GM23338 (cell line): ENCODE data around the gene SDHA. TPM values are rescaled to one million over a fixed set of nuclear protein-coding genes. Genes with fewer than 3 reads are reported as not detected.

ENCODE experiments used
- ATAC-seq: fragments of 200-7000 bp; cut with Tn5 transposase; 3 replicates; pipeline ENCODE4 v1.9.1; 2020
- DNase-seq: peaks from one replicate; pipeline ENCODE4 v3.0.0-alpha.2; 2015; ENCODE audit warnings: low spot score
- H2AFZ ChIP-seq: fragments of 200-600 bp; sonication (generic); 2 replicates; pipeline ENCODE4 v1.8.0; 2016; ENCODE audit warnings: antibody characterized with exemption, mild to moderate bottlenecking, moderate library complexity
- H3F3A ChIP-seq: fragments of 200-600 bp; sonication (generic); replicated peaks from 2 replicates; pipeline ENCODE4 v1.8.0; 2017; ENCODE audit warnings: antibody characterized with exemption, mixed run types, low read depth
- H3K27ac ChIP-seq: fragments of 200-600 bp; sonication (generic); 2 replicates; pipeline ENCODE4 v1.6.1; 2016; ENCODE audit warnings: low read depth
- H3K27me3 ChIP-seq: fragments of 200-600 bp; sonication (generic); 2 replicates; pipeline ENCODE4 v1.8.0; 2016; ENCODE audit warnings: mild to moderate bottlenecking, mixed run types, moderate library complexity; ENCODE audit not compliant: insufficient read depth
- H3K36me3 ChIP-seq: fragments of 200-600 bp; sonication (generic); 2 replicates; pipeline ENCODE4 v1.8.0; 2016; ENCODE audit warnings: mild to moderate bottlenecking; ENCODE audit not compliant: insufficient read depth
- H3K4me1 ChIP-seq: fragments of 200-600 bp; sonication (generic); 2 replicates; pipeline ENCODE4 v1.8.0; 2016; ENCODE audit warnings: mild to moderate bottlenecking, moderate library complexity; ENCODE audit not compliant: insufficient read depth
- H3K4me2 ChIP-seq: fragments of 200-600 bp; sonication (generic); 2 replicates; pipeline ENCODE4 v1.7.1; 2017; ENCODE audit warnings: mixed run types
- H3K4me3 ChIP-seq: fragments of 200-600 bp; sonication (generic); 2 replicates; pipeline ENCODE4 v1.6.1; 2016; ENCODE audit warnings: mixed run types
- H3K79me2 ChIP-seq: fragments of 200-600 bp; sonication (generic); replicated peaks from 2 replicates; pipeline ENCODE4 v1.8.0; 2017; ENCODE audit warnings: mild to moderate bottlenecking; ENCODE audit not compliant: insufficient read depth
- H3K9me2 ChIP-seq: fragments of 200-600 bp; sonication (generic); 2 replicates; pipeline ENCODE4 v1.8.0; 2017; ENCODE audit not compliant: insufficient read depth
- H4K20me1 ChIP-seq: fragments of 200-600 bp; sonication (generic); replicated peaks from 2 replicates; pipeline ENCODE4 v1.8.0; 2017; ENCODE audit warnings: mild to moderate bottlenecking; ENCODE audit not compliant: insufficient read depth
- H3K27ac Mint-ChIP-seq: 2 replicates; pipeline ENCODE4 v1.8.0; 2020; ENCODE audit warnings: inconsistent platforms, mild to moderate bottlenecking, moderate library complexity, mixed read lengths
- H3K27me3 Mint-ChIP-seq: 3 replicates; pipeline ENCODE4 v1.8.0; 2022; ENCODE audit warnings: low read depth, mild to moderate bottlenecking, moderate library complexity, mixed read lengths, inconsistent platforms; ENCODE audit not compliant: insufficient read depth, poor library complexity
- H3K36me3 Mint-ChIP-seq: 3 replicates; pipeline ENCODE4 v1.8.0; 2021; ENCODE audit warnings: low read depth, mild to moderate bottlenecking, inconsistent platforms, moderate library complexity, mixed read lengths
- H3K4me1 Mint-ChIP-seq: 3 replicates; pipeline ENCODE4 v1.8.0; 2020; ENCODE audit warnings: mild to moderate bottlenecking, inconsistent platforms, mixed read lengths
- H3K4me3 Mint-ChIP-seq: 3 replicates; pipeline ENCODE4 v1.8.0; 2021; ENCODE audit warnings: moderate library complexity, mild to moderate bottlenecking, inconsistent platforms, mixed read lengths
- H3K9me3 Mint-ChIP-seq: 3 replicates; pipeline ENCODE4 v1.8.0; 2020; ENCODE audit warnings: moderate library complexity, mild to moderate bottlenecking, inconsistent platforms, mixed read lengths
- CREB1 ChIP-seq: fragments of 250-450 bp; sonication (Bioruptor Pico); IDR thresholded peaks from 2 replicates; pipeline ENCODE4 v1.5.0; 2020; ENCODE audit warnings: low read depth, mild to moderate bottlenecking, moderate library complexity
- CTCF ChIP-seq, 2 experiments: fragments of 200-600 bp in 1 of 2; sonication (generic) in 1 of 2; conservative IDR thresholded peaks; 2 replicates each; pipeline versions ENCODE4 v1.5.1 to v1.6.1; 2016 to 2017; ENCODE audit warnings: antibody characterized with exemption in 2 of 2, low read depth in 2 of 2, mild to moderate bottlenecking in 2 of 2, moderate library complexity in 1 of 2
- ETS1 ChIP-seq: IDR thresholded peaks from 2 replicates; pipeline ENCODE4 v1.6.1; 2016; ENCODE audit warnings: antibody characterized with exemption
- EZH2 ChIP-seq: fragments of 200-600 bp; sonication (generic); IDR thresholded peaks from one replicate; pipeline ENCODE4 v1.8.0; 2017; ENCODE audit warnings: antibody characterized with exemption, mild to moderate bottlenecking, low read depth; ENCODE audit not compliant: unreplicated experiment
- EZH2phosphoT487 ChIP-seq: fragments of 200-600 bp; sonication (generic); IDR thresholded peaks from one replicate; pipeline ENCODE4 v1.8.1; 2018; ENCODE audit warnings: antibody characterized with exemption; ENCODE audit not compliant: unreplicated experiment
- JUNB ChIP-seq: IDR thresholded peaks from one replicate; pipeline ENCODE4 v1.6.1; 2016; ENCODE audit warnings: antibody characterized with exemption; ENCODE audit not compliant: unreplicated experiment
- NANOG ChIP-seq: IDR thresholded peaks from 2 replicates; pipeline ENCODE4 v1.6.1; 2016; ENCODE audit warnings: antibody characterized with exemption, borderline replicate concordance
- POLR2AphosphoS5 ChIP-seq: IDR thresholded peaks from 2 replicates; pipeline ENCODE4 v1.6.1; 2016; ENCODE audit warnings: antibody characterized with exemption, low read depth
- STAT1 ChIP-seq: IDR thresholded peaks from one replicate; pipeline ENCODE4 v1.6.1; 2016; ENCODE audit warnings: antibody characterized with exemption; ENCODE audit not compliant: unreplicated experiment
- ZNF114 ChIP-seq: fragments of 250-450 bp; sonication (Bioruptor Pico); IDR thresholded peaks from 2 replicates; pipeline ENCODE4 v1.5.0; 2020; ENCODE audit warnings: mild to moderate bottlenecking, moderate library complexity
- ZNF331 ChIP-seq: fragments of 250-450 bp; sonication (Bioruptor Pico); IDR thresholded peaks from 2 replicates; pipeline ENCODE4 v1.5.0; 2020; ENCODE audit warnings: low read depth, mild to moderate bottlenecking, moderate library complexity
- polyA plus RNA-seq: library from polyadenylated mRNA; unstranded; fragments of >200 nt; fragmentation: Nextera tagmentation; extraction: Ambion mirVana; gene quantifications from 2 replicates; pipeline ENCODE4 v1.2.1, GENCODE V29; 2016
- total RNA-seq: library from RNA; depleted of rRNA; stranded (reverse); fragments of >200 nt; shearing (Covaris generic); gene quantifications from 2 replicates; pipeline ENCODE4 v1.2.3, GENCODE V29; 2014
- TF ChIP-seq, protein P1 (sequence below): IDR thresholded peaks from one replicate; pipeline ENCODE4 v1.6.1; 2018; ENCODE audit warnings: antibody characterized with exemption; ENCODE audit not compliant: unreplicated experiment
- TF ChIP-seq, protein P2 (sequence below): fragments of 250-450 bp; sonication (Bioruptor Pico); IDR thresholded peaks from 2 replicates; pipeline ENCODE4 v1.5.0; 2020; ENCODE audit warnings: mild to moderate bottlenecking, moderate library complexity

Gene SDHA
- total and polyA plus RNA-seq, 2 experiments from 2014 or later, result 62.2 to 70.6 TPM

- no peaks in the 10 kb centered on the region for H3K36me3 ChIP-seq
- Mint-ChIP-seq H3K9me3 (no peaks in the 10 kb centered on the region; the same call in 2 of the 3 replicates), H3K4me1 (peaks cover 3% of the 10 kb centered on the region; the same call in 2 of the 3 replicates), H3K4me3 (no peak overlapping the region), H3K27ac (no peak overlapping the region), H3K36me3 (peaks cover 26% of the 10 kb centered on the region), H3K27me3 (peaks cover 11% of the 10 kb centered on the region)
- no peaks in the 10 kb centered on the region for H3K27me3 ChIP-seq
- no peaks in the 10 kb centered on the region for H3F3A ChIP-seq
- TF ChIP-seq EZH2, result no peak
- TF ChIP-seq JUNB, result no peak
- TF ChIP-seq POLR2AphosphoS5, result no peak
- TF ChIP-seq NANOG, result no peak
- TF ChIP-seq, protein P1, sequence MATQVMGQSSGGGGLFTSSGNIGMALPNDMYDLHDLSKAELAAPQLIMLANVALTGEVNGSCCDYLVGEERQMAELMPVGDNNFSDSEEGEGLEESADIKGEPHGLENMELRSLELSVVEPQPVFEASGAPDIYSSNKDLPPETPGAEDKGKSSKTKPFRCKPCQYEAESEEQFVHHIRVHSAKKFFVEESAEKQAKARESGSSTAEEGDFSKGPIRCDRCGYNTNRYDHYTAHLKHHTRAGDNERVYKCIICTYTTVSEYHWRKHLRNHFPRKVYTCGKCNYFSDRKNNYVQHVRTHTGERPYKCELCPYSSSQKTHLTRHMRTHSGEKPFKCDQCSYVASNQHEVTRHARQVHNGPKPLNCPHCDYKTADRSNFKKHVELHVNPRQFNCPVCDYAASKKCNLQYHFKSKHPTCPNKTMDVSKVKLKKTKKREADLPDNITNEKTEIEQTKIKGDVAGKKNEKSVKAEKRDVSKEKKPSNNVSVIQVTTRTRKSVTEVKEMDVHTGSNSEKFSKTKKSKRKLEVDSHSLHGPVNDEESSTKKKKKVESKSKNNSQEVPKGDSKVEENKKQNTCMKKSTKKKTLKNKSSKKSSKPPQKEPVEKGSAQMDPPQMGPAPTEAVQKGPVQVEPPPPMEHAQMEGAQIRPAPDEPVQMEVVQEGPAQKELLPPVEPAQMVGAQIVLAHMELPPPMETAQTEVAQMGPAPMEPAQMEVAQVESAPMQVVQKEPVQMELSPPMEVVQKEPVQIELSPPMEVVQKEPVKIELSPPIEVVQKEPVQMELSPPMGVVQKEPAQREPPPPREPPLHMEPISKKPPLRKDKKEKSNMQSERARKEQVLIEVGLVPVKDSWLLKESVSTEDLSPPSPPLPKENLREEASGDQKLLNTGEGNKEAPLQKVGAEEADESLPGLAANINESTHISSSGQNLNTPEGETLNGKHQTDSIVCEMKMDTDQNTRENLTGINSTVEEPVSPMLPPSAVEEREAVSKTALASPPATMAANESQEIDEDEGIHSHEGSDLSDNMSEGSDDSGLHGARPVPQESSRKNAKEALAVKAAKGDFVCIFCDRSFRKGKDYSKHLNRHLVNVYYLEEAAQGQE, result no peak
- no peak for TF ChIP-seq ZNF114 (CRISPR knock-in tag)
- no peak for TF ChIP-seq ZNF331 (CRISPR knock-in tag)
- TF ChIP-seq CREB1 (CRISPR knock-in tag), result no peak
- no peak for TF ChIP-seq EZH2phosphoT487
- no peak for TF ChIP-seq CTCF (conservative IDR thresholded peaks at IDR 0.05; ENCODE audit: low read depth in 2 of 2)
- TF ChIP-seq ETS1, result no peak
- TF ChIP-seq, protein P2, sequence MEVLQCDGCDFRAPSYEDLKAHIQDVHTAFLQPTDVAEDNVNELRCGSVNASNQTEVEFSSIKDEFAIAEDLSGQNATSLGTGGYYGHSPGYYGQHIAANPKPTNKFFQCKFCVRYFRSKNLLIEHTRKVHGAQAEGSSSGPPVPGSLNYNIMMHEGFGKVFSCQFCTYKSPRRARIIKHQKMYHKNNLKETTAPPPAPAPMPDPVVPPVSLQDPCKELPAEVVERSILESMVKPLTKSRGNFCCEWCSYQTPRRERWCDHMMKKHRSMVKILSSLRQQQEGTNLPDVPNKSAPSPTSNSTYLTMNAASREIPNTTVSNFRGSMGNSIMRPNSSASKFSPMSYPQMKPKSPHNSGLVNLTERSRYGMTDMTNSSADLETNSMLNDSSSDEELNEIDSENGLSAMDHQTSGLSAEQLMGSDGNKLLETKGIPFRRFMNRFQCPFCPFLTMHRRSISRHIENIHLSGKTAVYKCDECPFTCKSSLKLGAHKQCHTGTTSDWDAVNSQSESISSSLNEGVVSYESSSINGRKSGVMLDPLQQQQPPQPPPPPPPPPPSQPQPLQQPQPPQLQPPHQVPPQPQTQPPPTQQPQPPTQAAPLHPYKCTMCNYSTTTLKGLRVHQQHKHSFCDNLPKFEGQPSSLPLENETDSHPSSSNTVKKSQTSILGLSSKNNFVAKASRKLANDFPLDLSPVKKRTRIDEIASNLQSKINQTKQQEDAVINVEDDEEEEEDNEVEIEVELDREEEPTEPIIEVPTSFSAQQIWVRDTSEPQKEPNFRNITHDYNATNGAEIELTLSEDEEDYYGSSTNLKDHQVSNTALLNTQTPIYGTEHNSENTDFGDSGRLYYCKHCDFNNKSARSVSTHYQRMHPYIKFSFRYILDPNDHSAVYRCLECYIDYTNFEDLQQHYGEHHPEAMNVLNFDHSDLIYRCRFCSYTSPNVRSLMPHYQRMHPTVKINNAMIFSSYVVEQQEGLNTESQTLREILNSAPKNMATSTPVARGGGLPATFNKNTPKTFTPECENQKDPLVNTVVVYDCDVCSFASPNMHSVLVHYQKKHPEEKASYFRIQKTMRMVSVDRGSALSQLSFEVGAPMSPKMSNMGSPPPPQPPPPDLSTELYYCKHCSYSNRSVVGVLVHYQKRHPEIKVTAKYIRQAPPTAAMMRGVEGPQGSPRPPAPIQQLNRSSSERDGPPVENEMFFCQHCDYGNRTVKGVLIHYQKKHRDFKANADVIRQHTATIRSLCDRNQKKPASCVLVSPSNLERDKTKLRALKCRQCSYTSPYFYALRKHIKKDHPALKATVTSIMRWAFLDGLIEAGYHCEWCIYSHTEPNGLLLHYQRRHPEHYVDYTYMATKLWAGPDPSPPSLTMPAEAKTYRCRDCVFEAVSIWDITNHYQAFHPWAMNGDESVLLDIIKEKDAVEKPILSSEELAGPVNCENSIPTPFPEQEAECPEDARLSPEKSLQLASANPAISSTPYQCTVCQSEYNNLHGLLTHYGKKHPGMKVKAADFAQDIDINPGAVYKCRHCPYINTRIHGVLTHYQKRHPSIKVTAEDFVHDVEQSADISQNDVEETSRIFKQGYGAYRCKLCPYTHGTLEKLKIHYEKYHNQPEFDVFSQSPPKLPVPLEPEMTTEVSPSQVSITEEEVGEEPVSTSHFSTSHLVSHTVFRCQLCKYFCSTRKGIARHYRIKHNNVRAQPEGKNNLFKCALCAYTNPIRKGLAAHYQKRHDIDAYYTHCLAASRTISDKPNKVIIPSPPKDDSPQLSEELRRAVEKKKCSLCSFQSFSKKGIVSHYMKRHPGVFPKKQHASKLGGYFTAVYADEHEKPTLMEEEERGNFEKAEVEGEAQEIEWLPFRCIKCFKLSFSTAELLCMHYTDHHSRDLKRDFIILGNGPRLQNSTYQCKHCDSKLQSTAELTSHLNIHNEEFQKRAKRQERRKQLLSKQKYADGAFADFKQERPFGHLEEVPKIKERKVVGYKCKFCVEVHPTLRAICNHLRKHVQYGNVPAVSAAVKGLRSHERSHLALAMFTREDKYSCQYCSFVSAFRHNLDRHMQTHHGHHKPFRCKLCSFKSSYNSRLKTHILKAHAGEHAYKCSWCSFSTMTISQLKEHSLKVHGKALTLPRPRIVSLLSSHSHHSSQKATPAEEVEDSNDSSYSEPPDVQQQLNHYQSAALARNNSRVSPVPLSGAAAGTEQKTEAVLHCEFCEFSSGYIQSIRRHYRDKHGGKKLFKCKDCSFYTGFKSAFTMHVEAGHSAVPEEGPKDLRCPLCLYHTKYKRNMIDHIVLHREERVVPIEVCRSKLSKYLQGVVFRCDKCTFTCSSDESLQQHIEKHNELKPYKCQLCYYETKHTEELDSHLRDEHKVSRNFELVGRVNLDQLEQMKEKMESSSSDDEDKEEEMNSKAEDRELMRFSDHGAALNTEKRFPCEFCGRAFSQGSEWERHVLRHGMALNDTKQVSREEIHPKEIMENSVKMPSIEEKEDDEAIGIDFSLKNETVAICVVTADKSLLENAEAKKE, result no peak
- TF ChIP-seq STAT1, result no peak
- H3K9me2 ChIP-seq, result no peaks in the 10 kb centered on the region
- H2AFZ ChIP-seq, result no peak overlapping the region
- H3K4me2 ChIP-seq, result no peak overlapping the region
- H3K4me3 ChIP-seq, result no peak overlapping the region
- no peaks in the 10 kb centered on the region for H3K79me2 ChIP-seq
- no peak overlapping the region for H3K27ac ChIP-seq
- no peak for ATAC-seq
- no peak for DNase-seq
- H4K20me1 ChIP-seq, result no peaks in the 10 kb centered on the region; the same call in 1 of the 2 replicates
- H3K4me1 ChIP-seq, result no peaks in the 10 kb centered on the region
These were observed 46.3 kb upstream of the SDHA start for GRCh38 chr5:171801-172331.
